GM12864 (cell line): ENCODE results near the gene CNOT3.

ENCODE experiments used
- DNase-seq: peaks from one replicate; pipeline ENCODE4 v3.0.0-alpha.2; 2011; ENCODE audit warnings: low read depth
- H3K4me3 ChIP-seq: 2 replicates; pipeline ENCODE4 v1.5.1; 2011; ENCODE audit warnings: mild to moderate bottlenecking, low read depth, low read length, control low read depth
- TF ChIP-seq, protein P1 (sequence below): IDR thresholded peaks from 2 replicates; pipeline ENCODE4 v1.5.1; 2011; ENCODE audit warnings: low read depth, mild to moderate bottlenecking, moderate library complexity, low read length, control low read depth, inconsistent platforms; ENCODE audit errors: missing control alignments

Gene CNOT3

DNA sequence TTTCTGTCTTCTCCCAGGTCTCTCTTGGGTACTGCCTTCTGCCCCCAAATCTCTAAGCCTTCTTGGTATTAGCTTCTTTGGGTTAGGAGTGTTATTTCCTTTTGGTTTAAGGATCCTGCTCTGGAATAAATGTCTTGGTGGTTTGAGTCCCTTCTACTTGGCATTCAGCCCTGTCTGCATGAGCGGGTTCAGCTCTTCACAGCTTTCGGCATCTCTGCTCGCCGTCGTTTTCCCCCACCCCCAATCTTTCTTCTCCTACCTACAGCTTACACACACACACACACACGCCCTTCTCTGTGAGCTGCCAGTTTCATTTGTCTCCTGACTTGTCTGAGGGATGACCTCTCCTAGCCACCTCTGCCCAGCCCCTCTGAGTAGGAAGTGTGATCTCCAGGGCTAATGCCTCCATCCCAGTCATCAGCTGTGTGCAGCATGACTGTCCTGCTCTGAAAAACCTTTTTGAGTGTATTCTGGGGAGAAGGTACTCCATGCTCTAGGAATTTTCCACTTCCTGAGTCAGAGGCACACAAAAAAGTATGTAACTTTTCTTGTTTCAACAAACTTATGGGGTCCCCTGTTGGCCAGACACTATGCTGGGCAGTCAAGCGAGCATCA, 4.7 kb downstream of the CNOT3 start:
- no peak for DNase-seq
- H3K4me3 ChIP-seq = no peak overlapping the region
- TF ChIP-seq, protein P1, sequence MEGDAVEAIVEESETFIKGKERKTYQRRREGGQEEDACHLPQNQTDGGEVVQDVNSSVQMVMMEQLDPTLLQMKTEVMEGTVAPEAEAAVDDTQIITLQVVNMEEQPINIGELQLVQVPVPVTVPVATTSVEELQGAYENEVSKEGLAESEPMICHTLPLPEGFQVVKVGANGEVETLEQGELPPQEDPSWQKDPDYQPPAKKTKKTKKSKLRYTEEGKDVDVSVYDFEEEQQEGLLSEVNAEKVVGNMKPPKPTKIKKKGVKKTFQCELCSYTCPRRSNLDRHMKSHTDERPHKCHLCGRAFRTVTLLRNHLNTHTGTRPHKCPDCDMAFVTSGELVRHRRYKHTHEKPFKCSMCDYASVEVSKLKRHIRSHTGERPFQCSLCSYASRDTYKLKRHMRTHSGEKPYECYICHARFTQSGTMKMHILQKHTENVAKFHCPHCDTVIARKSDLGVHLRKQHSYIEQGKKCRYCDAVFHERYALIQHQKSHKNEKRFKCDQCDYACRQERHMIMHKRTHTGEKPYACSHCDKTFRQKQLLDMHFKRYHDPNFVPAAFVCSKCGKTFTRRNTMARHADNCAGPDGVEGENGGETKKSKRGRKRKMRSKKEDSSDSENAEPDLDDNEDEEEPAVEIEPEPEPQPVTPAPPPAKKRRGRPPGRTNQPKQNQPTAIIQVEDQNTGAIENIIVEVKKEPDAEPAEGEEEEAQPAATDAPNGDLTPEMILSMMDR = no peak

DNA sequence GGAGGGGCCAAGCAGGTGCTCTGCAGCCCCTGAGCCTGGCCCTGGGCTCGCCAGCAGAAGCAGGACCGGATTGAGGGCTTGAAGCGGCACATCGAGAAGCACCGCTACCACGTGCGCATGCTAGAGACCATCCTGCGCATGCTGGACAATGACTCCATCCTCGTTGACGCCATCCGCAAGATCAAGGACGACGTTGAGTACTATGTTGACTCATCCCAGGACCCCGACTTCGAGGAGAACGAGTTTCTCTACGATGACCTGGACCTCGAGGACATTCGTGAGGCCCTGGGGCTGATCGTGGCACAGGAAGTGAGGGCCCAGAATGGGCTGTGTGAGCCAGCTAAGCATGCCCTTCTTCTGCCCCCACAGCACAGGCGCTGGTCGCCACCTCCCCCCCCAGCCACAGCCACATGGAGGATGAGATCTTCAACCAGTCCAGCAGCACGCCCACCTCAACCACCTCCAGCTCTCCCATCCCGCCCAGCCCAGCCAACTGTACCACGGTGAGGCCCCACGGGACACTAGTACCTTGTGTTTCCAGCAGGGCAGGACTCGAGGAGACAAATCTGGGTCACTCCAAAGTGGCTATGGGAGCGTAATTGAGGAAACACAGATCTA, 8.1 kb downstream of the CNOT3 start:
- no peak overlapping the region for H3K4me3 ChIP-seq
- TF ChIP-seq, protein P1 = no peak
- no peak for DNase-seq

GRCh38 chr19:54147676-54148075, 10.1 kb downstream of the CNOT3 start:
- DNase-seq = no peak
- H3K4me3 ChIP-seq = no peak overlapping the region
- TF ChIP-seq, protein P1 = no peak

- DNase-seq = no peak
- TF ChIP-seq, protein P1 = no peak
- no peak overlapping the region for H3K4me3 ChIP-seq
Observed at GRCh38 chr19:54148158-54148557, 10.6 kb downstream of the CNOT3 start.

DNA sequence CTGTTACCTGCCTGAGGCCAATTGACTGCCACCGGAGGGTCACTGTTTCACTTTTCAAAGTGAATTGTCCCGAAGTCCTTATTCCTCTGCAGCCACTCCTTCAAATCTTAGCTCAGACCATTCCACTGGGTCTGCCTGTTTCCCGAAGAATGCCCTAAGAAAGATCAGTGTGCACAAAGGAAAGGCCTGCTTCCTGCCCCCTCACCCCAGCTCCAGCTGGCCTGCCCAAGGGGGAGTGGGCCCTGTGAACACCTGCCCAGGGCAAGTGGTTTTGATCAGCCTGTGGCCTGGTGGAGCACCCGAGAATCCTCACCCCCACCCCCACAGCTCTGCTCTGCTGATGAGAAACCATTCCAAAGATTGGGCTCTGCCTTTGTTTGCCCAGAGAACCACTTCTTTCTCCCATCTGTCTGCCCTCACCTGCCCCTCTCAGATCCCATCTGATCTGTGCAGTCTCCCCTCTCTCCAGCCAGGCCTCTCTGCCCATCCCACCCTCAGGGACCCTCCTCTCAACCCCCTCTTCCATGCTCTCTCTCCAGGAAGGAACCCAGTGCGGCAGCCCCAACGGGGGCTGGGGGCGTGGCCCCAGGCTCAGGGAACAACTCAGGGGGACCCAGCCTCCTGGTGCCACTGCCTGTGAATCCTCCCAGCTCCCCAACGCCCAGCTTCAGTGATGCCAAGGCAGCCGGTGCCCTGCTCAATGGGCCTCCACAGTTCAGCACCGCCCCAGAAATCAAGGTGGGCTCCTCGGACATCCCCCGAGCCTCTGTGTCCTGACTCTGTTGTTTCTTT, 11.7 kb downstream of the CNOT3 start:
- DNase-seq = no peak
- H3K4me3 ChIP-seq = no peak overlapping the region
- TF ChIP-seq, protein P1 = no peak

GRCh38 chr19:54151362-54152035, 13.9 kb downstream of the CNOT3 start:
- no peak for DNase-seq
- no peak overlapping the region for H3K4me3 ChIP-seq
- TF ChIP-seq, protein P1 = no peak
